Vagina (tissue), 2 donors: Measurements from ENCODE around the gene CPNE8. TPM values are rescaled to one million over a fixed set of nuclear protein-coding genes. Genes with fewer than 3 reads are reported as not detected.

ENCODE experiments used
- DNase-seq, 2 donors: peaks; one replicate each; pipeline ENCODE4 v3.0.0-alpha.2; 2017; ENCODE audit errors: extremely low spot score in 2 of 2
- H3K27ac ChIP-seq: fragments of 200-600 bp; sonication (generic); one replicate; pipeline ENCODE4 v1.5.1; 2019
- H3K27me3 ChIP-seq: fragments of 200-600 bp; sonication (generic); one replicate; pipeline ENCODE4 v1.5.1; 2019
- H3K36me3 ChIP-seq, 2 donors: fragments of 200-600 bp; sonication (generic); one replicate each; pipeline ENCODE4 v1.5.1; 2017 to 2019
- H3K4me1 ChIP-seq: fragments of 200-600 bp; sonication (generic); one replicate; pipeline ENCODE4 v1.5.1; 2019
- H3K4me3 ChIP-seq, 2 donors: fragments of 200-600 bp; sonication (generic); 1 replicate in 1 of 2; 2 replicates in 1 of 2; pipeline ENCODE4 v1.5.1; 2016 to 2019
- H3K9me3 ChIP-seq: fragments of 200-600 bp; sonication (generic); one replicate; pipeline ENCODE4 v1.5.1; 2019
- POLR2A ChIP-seq, 2 donors: fragments of 450-650 bp; IDR thresholded peaks; one replicate each; pipeline ENCODE4 v1.6.1; 2017; ENCODE audit warnings: antibody characterized with exemption in 2 of 2, mild to moderate bottlenecking in 2 of 2, moderate library complexity in 2 of 2
- POLR2AphosphoS5 ChIP-seq, 2 donors: sonication (generic); formaldehyde crosslinking; IDR thresholded peaks; one replicate each; pipeline ENCODE4 v1.9.0; 2017; ENCODE audit warnings: antibody characterized with exemption in 2 of 2, mild to moderate bottlenecking in 2 of 2, low read depth in 1 of 2; ENCODE audit not compliant: insufficient read depth in 1 of 2
- intact Hi-C: fragments of 100-400 bp; cut with DNase I; formaldehyde crosslinking; loops from one replicate; pipeline ENCODE4 v1.15.1; 2023
- total RNA-seq: library from RNA; depleted of rRNA; stranded (reverse); fragments of >200 nt; gene quantifications from one replicate; pipeline ENCODE4 v1.2.3, GENCODE V29; 2016
- TF ChIP-seq, protein P1 (sequence below), 3 experiments: fragments of 450-650 bp in 2 of 3; fragments of 200-600 bp in 1 of 3; sonication (generic) in 1 of 3; IDR thresholded peaks; one replicate each; pipeline ENCODE4 v1.5.1; 2017 to 2019; ENCODE audit warnings: antibody characterized with exemption in 3 of 3, mild to moderate bottlenecking in 2 of 3, moderate library complexity in 2 of 3

Gene CPNE8
- total RNA-seq, 1 donor from 2014 or later: 15.0 TPM

GRCh38 chr12:38648813-38649212, 256.6 kb downstream of the CPNE8 start:
- H3K27me3 ChIP-seq: no peaks in the 10 kb centered on the region
- no peak overlapping the region for H3K4me3 ChIP-seq
- H3K36me3 ChIP-seq: no peaks in the 10 kb centered on the region
- no peak for TF ChIP-seq POLR2AphosphoS5 (IDR thresholded peaks at IDR 0.05; ENCODE audit: insufficient read depth in 1 of 2, low read depth in 1 of 2)
- TF ChIP-seq, protein P1, sequence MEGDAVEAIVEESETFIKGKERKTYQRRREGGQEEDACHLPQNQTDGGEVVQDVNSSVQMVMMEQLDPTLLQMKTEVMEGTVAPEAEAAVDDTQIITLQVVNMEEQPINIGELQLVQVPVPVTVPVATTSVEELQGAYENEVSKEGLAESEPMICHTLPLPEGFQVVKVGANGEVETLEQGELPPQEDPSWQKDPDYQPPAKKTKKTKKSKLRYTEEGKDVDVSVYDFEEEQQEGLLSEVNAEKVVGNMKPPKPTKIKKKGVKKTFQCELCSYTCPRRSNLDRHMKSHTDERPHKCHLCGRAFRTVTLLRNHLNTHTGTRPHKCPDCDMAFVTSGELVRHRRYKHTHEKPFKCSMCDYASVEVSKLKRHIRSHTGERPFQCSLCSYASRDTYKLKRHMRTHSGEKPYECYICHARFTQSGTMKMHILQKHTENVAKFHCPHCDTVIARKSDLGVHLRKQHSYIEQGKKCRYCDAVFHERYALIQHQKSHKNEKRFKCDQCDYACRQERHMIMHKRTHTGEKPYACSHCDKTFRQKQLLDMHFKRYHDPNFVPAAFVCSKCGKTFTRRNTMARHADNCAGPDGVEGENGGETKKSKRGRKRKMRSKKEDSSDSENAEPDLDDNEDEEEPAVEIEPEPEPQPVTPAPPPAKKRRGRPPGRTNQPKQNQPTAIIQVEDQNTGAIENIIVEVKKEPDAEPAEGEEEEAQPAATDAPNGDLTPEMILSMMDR (IDR thresholded peaks at IDR 0.05): no peak
- no peaks in the 10 kb centered on the region for H3K9me3 ChIP-seq
- H3K4me1 ChIP-seq: no peaks in the 10 kb centered on the region
- DNase-seq: no peak
- H3K27ac ChIP-seq: no peak overlapping the region
- intact Hi-C loops: no loop called here

- TF ChIP-seq POLR2A (IDR thresholded peaks at IDR 0.05): no peak
- TF ChIP-seq, protein P1 (IDR thresholded peaks at IDR 0.05): no peak
- no peak for TF ChIP-seq POLR2AphosphoS5 (IDR thresholded peaks at IDR 0.05; ENCODE audit: insufficient read depth in 1 of 2, low read depth in 1 of 2)
- intact Hi-C loops: no loop called here
- Histone ChIP-seq H3K27me3 (no peaks in the 10 kb centered on the region), H3K4me1 (no peaks in the 10 kb centered on the region), H3K27ac (no peak overlapping the region), H3K4me3 (no peak overlapping the region), H3K9me3 (no peaks in the 10 kb centered on the region), H3K36me3 (no peaks in the 10 kb centered on the region)
- DNase-seq: no peak
These were observed 259.2 kb downstream of the CPNE8 start for GRCh38 chr12:38646146-38646545.

DNA sequence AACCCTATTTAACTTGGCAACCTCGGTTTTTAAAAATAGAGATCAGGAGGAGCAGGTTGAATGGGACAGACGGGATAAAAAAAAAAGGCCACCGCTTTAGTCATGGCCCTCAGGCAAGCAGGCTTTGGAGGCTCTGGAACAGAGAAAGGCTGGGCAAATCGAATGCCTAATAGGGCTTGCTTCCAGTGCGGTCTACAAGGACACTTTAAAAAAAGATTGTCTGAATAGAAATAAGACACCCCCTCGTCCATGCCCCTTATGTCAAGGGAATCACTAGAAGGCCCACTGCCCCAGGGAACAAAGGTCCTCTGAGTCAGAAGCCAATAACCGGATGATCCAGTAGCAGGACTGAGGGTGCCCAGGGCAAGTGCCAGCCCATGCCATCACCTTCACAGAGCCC, 265.8 kb downstream of the CPNE8 start:
- no peaks in the 10 kb centered on the region for H3K27me3 ChIP-seq
- no peak overlapping the region for H3K27ac ChIP-seq
- no peak overlapping the region for H3K4me3 ChIP-seq
- no peaks in the 10 kb centered on the region for H3K4me1 ChIP-seq
- H3K9me3 ChIP-seq: no peaks in the 10 kb centered on the region
- TF ChIP-seq POLR2AphosphoS5 (IDR thresholded peaks at IDR 0.05; ENCODE audit: insufficient read depth in 1 of 2, low read depth in 1 of 2): no peak
- TF ChIP-seq, protein P1 (IDR thresholded peaks at IDR 0.05): no peak
- TF ChIP-seq POLR2A (IDR thresholded peaks at IDR 0.05): no peak
- intact Hi-C loops: no loop called here
- DNase-seq: no peak
- H3K36me3 ChIP-seq: no peaks in the 10 kb centered on the region

- no peak overlapping the region for H3K4me3 ChIP-seq
- TF ChIP-seq, protein P1 (IDR thresholded peaks at IDR 0.05): no peak
- TF ChIP-seq POLR2AphosphoS5 (IDR thresholded peaks at IDR 0.05; ENCODE audit: insufficient read depth in 1 of 2, low read depth in 1 of 2) (no peak), POLR2A (IDR thresholded peaks at IDR 0.05) (no peak)
- H3K9me3 ChIP-seq: no peaks in the 10 kb centered on the region
- H3K27ac ChIP-seq: no peak overlapping the region
- H3K27me3 ChIP-seq: no peaks in the 10 kb centered on the region
- DNase-seq: no peak
- H3K4me1 ChIP-seq: no peaks in the 10 kb centered on the region
- H3K36me3 ChIP-seq: no peaks in the 10 kb centered on the region
- intact Hi-C loops: no loop called here
These were observed 267.0 kb downstream of the CPNE8 start for GRCh38 chr12:38638401-38638800.

GRCh38 chr12:38633511-38633910, 271.9 kb downstream of the CPNE8 start:
- H3K9me3 ChIP-seq: no peaks in the 10 kb centered on the region
- no peaks in the 10 kb centered on the region for H3K27me3 ChIP-seq
- TF ChIP-seq, protein P1 (IDR thresholded peaks at IDR 0.05): no peak
- TF ChIP-seq POLR2A (IDR thresholded peaks at IDR 0.05) (no peak), POLR2AphosphoS5 (IDR thresholded peaks at IDR 0.05; ENCODE audit: insufficient read depth in 1 of 2, low read depth in 1 of 2) (no peak)
- intact Hi-C loops: no loop called here
- no peak overlapping the region for H3K27ac ChIP-seq
- DNase-seq: no peak
- no peak overlapping the region for H3K4me3 ChIP-seq
- H3K36me3 ChIP-seq: no peaks in the 10 kb centered on the region
- no peaks in the 10 kb centered on the region for H3K4me1 ChIP-seq
